ENCODE measurements around the gene TRIM67.

TRIM67 gene

DNA sequence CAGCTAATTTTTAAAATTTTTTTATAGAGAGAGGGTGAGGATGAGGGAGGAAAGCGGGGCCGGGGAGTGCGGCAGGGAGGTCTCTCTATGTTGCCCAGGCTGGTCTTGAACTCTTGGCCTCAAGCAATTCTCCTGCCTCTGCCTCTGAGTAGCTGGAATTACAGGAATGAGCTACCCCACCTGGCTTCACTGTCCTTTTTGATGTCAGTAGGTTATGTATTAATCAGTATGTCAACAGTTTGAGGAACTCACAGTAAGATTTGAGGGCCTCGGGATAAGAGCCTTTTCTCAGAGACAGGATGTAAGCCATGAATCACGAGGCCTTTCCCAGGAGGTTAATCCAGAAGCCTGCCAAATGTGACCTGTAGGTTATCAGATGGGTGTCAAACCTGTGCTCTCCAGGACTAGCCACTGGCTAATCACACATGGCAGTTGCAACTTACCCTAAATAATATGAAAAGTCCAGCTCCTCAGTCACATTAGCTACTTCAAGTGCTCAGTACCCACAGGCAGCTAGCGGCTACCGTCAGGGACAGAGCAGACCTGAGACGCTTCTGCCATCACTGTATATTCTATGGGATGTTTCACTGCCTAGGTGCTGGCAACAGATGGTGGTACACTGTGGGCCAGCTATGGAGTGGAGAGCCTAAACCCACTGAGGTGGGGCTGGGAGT, 33.1 kb downstream of the TRIM67 start:
- TF ChIP-seq, protein P1, sequence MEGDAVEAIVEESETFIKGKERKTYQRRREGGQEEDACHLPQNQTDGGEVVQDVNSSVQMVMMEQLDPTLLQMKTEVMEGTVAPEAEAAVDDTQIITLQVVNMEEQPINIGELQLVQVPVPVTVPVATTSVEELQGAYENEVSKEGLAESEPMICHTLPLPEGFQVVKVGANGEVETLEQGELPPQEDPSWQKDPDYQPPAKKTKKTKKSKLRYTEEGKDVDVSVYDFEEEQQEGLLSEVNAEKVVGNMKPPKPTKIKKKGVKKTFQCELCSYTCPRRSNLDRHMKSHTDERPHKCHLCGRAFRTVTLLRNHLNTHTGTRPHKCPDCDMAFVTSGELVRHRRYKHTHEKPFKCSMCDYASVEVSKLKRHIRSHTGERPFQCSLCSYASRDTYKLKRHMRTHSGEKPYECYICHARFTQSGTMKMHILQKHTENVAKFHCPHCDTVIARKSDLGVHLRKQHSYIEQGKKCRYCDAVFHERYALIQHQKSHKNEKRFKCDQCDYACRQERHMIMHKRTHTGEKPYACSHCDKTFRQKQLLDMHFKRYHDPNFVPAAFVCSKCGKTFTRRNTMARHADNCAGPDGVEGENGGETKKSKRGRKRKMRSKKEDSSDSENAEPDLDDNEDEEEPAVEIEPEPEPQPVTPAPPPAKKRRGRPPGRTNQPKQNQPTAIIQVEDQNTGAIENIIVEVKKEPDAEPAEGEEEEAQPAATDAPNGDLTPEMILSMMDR (IDR thresholded peaks at IDR 0.05; ENCODE audit: low read length, missing control alignments), result no peak
- no peak overlapping the region for H3K4me3 ChIP-seq (replicated peaks; ENCODE audit: low read depth, low read length)
- no peak for DNase-seq (ENCODE audit: low read depth)

DNA sequence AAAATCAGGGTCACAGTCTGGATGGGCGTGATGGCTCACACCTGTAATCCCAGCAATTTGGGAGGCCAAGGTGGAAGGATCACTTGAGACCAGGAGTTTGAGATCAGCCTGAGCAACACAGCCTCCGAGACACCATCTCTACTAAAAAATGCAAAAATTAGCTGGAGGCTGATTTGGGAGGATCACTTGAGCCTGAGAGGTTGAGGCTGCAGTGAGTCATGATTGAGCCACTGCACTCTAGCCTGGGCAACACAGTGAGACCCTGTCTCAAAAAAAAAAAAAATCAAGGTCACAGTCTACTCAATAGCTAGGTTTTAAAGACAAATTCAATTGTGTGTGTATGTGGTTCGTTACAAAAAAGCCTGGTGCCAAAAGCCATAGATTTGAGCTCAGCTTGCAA, 34.4 kb downstream of the TRIM67 start:
- TF ChIP-seq, protein P1 (IDR thresholded peaks at IDR 0.05; ENCODE audit: low read length, missing control alignments), result no peak
- no peak overlapping the region for H3K4me3 ChIP-seq (replicated peaks; ENCODE audit: low read depth, low read length)
- no peak for DNase-seq (ENCODE audit: low read depth)

DNA sequence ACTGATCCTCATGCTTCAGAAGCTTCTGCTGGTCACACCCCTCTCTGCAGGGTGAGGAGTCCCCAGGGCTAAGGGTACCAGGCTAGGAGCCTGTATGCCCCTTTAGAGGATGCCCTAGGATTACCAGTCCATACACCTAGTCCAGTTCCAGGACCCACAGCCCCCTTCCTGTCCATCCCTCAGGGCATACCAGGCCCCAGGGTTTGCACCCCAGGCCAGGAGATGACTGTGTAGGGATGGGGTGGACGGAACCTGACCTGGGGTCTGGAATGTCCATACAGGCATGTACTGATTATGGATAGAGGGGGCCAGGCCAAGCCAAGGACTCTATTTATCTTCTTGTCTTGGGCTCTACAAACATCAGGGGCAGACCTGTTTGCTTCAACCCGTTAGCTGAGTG, 34.9 kb downstream of the TRIM67 start:
- no peak overlapping the region for H3K4me3 ChIP-seq (replicated peaks; ENCODE audit: low read depth, low read length)
- DNase-seq (ENCODE audit: low read depth), result no peak
- TF ChIP-seq, protein P1 (IDR thresholded peaks at IDR 0.05; ENCODE audit: low read length, missing control alignments), result no peak

DNA sequence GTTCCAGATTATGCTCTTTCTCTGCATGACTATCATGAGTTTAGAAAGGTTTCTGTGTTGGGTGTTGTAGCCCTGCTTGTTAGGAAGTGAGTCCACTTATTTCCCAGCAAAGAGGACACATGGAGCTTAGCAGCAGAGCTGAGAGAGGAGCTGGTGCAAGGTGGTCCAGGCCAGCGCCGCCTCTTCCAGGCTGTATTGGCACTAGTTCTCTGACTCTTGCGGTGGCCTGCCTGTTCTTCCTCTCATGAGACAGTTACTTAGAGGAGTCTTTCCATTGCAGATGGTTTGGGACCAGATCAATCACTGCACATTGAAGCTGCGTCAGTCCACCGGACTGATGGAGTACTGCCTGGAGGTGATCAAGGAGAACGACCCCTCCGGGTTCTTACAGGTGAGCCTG, 38.0 kb downstream of the TRIM67 start:
- no peak overlapping the region for H3K4me3 ChIP-seq (replicated peaks; ENCODE audit: low read depth, low read length)
- no peak for DNase-seq (ENCODE audit: low read depth)
- TF ChIP-seq, protein P1 (IDR thresholded peaks at IDR 0.05; ENCODE audit: low read length, missing control alignments), result no peak

DNA sequence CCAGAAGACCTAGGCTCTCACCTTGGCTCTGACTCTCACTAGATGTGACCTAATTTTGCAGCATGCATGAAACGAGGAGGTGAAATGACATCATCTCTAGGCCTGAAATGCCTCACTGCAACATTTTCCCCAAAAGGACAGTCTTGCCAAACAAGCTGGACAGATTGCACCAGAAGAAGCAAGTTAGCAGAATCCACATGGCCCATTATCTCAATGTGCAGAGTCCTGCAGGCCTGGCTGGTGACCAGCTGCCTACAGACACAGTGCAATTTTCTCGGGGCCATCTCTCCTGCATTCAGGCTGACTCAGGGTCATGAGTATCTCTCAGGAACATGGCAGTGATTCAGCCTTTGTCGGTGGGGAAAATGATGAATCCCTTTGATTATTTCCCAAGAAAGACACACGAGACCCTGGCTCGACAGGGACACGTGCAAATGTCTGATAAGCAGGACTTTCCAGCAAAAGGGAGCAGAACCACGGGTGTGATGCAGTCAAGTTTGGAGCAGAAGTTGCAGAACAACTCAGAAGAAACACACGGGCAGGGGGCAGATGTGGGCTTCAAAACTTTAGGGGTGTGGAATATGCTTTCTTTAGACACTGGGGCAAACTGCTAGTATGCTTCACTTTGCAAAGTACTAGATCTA, 38.7 kb downstream of the TRIM67 start:
- no peak overlapping the region for H3K4me3 ChIP-seq (replicated peaks; ENCODE audit: low read depth, low read length)
- DNase-seq (ENCODE audit: low read depth), result peak; percentile 47
- TF ChIP-seq, protein P1 (IDR thresholded peaks at IDR 0.05; ENCODE audit: low read length, missing control alignments), result no peak

DNA sequence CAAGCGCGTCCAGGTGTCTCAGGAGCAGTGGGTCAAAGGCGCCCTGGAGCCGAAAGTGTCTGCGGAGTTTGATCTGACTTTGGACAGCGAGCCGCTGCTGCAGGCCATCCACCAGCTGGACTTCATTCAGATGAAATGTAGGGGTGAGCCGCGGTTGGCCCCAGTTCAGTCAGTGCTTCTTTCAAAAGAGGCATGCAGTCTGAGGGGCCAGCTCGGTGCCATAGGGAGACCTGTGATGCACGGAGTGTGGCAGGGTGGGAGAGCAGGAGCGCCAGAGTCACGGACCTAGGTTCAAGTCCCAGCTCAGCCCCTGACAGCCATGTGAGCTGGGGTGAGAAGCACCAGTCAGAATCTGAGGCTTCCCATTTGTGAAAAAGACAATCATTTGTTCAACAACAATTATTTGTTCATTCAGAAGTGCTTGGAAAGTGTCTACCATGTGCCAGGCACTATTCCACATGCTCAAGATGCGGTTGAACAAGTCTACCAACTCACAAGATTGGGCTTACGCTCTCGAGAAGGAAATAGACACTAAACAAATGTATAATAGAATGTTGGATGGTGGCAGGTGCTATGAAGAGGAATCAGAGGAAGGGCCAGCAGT, 39.6 kb downstream of the TRIM67 start:
- DNase-seq (ENCODE audit: low read depth), result no peak
- no peak overlapping the region for H3K4me3 ChIP-seq (replicated peaks; ENCODE audit: low read depth, low read length)
- TF ChIP-seq, protein P1 (IDR thresholded peaks at IDR 0.05; ENCODE audit: low read length, missing control alignments), result no peak

Measured in fibroblast of pulmonary artery (primary cell).